ENCODE measurements around the gene SERPING1.

Gene SERPING1

GRCh38 chr11:57652662-57653061 is 55.2 kb downstream of the SERPING1 start:
- DNase-seq (ENCODE audit: low read depth): no peak

DNA sequence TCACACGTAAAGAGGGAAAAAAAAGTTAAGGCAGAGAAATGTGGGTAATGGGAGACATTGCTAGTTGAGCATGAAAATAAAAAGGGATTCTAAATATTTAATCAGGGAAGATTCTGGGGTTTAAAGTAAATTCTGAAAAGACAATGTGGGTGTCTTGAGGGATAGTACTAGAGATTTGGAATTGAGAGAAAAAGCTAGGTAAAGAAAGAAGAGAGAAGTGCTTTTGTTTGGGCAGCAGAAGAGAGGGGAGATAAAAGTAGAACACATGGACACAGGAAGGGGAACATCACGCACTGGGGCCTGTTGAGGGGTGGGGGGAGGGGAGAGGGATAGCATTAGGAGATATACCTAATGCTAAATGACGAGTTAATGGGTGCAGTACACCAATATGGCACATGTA is 55.7 kb downstream of the SERPING1 start:
- DNase-seq (ENCODE audit: low read depth): no peak

DNA sequence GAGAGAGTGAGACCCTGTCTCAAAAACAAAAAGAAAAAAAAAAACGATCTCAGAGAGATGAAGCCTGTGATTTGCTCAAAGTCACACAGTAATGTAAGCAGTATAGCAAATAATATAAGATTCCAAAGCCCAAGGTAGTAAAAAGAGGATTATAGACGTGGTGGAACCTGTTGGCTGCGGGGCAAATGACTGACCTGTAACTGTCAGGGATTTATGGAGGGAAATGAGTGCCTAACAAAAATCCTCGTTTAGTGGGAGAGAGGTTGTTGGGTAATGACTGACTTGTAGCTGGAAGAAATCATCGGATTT is 59.4 kb downstream of the SERPING1 start:
- DNase-seq (ENCODE audit: low read depth): no peak

DNA sequence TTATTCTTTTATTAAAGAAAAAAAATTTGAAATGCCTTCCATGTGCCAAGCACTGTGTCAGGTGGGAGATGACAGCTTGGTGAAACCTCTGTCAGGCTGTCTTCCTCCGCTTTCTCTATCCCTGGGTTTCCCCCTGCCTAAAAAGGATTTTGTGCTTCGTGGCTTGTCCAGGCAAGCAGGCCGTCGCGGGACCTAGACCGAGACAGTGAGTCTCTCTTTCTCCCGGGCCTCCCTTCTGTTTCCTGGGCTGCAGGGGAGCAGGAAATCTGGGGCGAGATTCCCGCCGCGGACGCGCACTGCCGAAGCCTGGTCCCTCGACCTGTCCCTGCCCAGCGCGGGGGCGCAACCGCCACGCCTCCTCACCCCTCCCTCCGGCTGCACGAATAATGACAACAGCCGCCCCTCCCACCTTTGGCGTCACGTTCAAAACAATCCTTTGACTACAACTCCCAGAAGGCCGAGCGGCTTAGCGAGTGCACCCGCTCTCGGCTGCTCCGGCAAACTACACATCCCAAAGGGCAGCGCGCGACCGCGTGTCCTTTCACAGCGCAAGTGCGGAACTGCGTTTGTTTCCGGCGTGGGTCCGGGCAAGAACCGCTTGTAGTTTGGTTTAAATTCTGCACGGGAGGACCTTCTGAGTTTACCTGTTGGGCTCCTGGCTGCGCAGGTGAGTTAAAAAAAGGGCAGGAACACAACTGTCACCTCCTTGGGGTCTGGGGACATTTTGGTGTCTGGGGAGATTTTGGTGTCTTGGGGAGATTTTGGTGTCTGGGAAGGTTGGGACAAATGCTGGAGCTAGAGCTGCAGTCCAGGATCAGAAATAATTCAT is 59.9 kb downstream of the SERPING1 start, which contains the start of gene CLP1:
CLP1 (plus strand) TSS at position 569 of the 829 bp plus-strand sequence. CDS start 1,715 bp downstream, outside the sequence.
- DNase-seq (ENCODE audit: low read depth): peak; percentile 93

- DNase-seq (ENCODE audit: low read depth): no peak
These were observed 60.5 kb downstream of the SERPING1 start for GRCh38 chr11:57658023-57658361.

GRCh38 chr11:57659669-57660068 is 62.2 kb downstream of the SERPING1 start:
- no peak for DNase-seq (ENCODE audit: low read depth)

DNA sequence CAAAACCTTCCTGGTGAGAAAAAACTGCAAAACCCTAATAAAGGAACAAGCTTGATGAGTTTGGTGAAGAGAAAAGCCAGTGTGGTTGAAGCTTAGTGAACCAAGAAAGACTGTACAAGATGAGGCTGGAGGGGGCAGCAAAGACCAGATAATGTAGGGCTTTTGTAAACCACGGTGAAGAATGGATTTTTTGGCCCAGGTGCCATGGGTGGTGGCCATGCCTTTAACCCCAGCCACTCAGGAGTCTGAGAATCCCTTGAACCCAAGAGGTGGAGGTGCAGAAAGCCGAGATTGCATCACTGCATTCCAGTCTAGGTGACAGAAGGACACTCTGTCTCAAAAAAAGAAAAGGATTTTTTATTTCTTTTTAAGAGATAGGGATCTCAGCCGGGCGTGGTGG is 65.4 kb downstream of the SERPING1 start:
- DNase-seq (ENCODE audit: low read depth): no peak

- DNase-seq (ENCODE audit: low read depth): no peak
These were observed 66.5 kb downstream of the SERPING1 start for GRCh38 chr11:57663975-57664374.
